H1 (cell line): Measurements from ENCODE around the gene SENP1.

ENCODE experiments used
- CTCF ChIP-seq, 3 experiments: IDR thresholded peaks; 1 replicate in 2 of 3; 2 replicates in 1 of 3; pipeline versions ENCODE4 v1.5.1 to v1.6.1; 2011; ENCODE audit warnings: low read length in 3 of 3, mild to moderate bottlenecking in 3 of 3, inconsistent platforms in 2 of 3, low read depth in 1 of 3, moderate library complexity in 1 of 3; ENCODE audit not compliant: insufficient read depth in 1 of 3; ENCODE audit errors: control extremely low read depth in 1 of 3
- EGR1 ChIP-seq: IDR thresholded peaks from 2 replicates; pipeline ENCODE4 v1.6.1; 2011; ENCODE audit warnings: low read depth, low read length, borderline replicate concordance
- EP300 ChIP-seq, 2 experiments: IDR thresholded peaks; 1 replicate in 1 of 2; 2 replicates in 1 of 2; pipeline ENCODE4 v1.6.1; 2011 to 2012; ENCODE audit warnings: low read depth in 2 of 2, low read length in 2 of 2, mild to moderate bottlenecking in 2 of 2, borderline replicate concordance in 1 of 2, inconsistent platforms in 1 of 2, moderate library complexity in 1 of 2
- JUND ChIP-seq: IDR thresholded peaks from 2 replicates; pipeline ENCODE4 v1.6.1; 2011; ENCODE audit warnings: mild to moderate bottlenecking, improper control_type of control experiment, low read length
- MAX ChIP-seq: IDR thresholded peaks from 2 replicates; pipeline ENCODE4 v1.6.1; 2012; ENCODE audit warnings: inconsistent platforms
- POLR2A ChIP-seq, 2 experiments: IDR thresholded peaks; 1 replicate in 1 of 2; 2 replicates in 1 of 2; pipeline ENCODE4 v1.6.1; 2011; ENCODE audit warnings: low read depth in 2 of 2, low read length in 2 of 2, mild to moderate bottlenecking in 2 of 2; ENCODE audit errors: control extremely low read depth in 1 of 2
- POLR2AphosphoS5 ChIP-seq: IDR thresholded peaks from 2 replicates; pipeline ENCODE4 v1.6.1; 2011; ENCODE audit warnings: low read depth, low read length
- RBBP5 ChIP-seq: IDR thresholded peaks from 2 replicates; pipeline ENCODE4 v1.7.1; 2012; ENCODE audit warnings: low read depth, mild to moderate bottlenecking, inconsistent platforms, low read length, moderate library complexity, borderline replicate concordance
- RFX5 ChIP-seq: IDR thresholded peaks from 2 replicates; pipeline ENCODE4 v1.6.1; 2011; ENCODE audit warnings: low read depth, low read length, improper control_type of control experiment, borderline replicate concordance
- SIN3A ChIP-seq, 2 experiments: IDR thresholded peaks in 1 of 2; conservative IDR thresholded peaks in 1 of 2; 2 replicates each; pipeline ENCODE4 v1.6.1; 2011 to 2012; ENCODE audit warnings: low read length in 2 of 2, improper control_type of control experiment in 1 of 2, low read depth in 1 of 2, mild to moderate bottlenecking in 1 of 2
- ZNF274 ChIP-seq: IDR thresholded peaks from 2 replicates; pipeline ENCODE4 v1.7.0; 2012; ENCODE audit warnings: low read length, borderline replicate concordance; ENCODE audit errors: extremely low read depth

- TF ChIP-seq MAX (no peak), CTCF (IDR thresholded peaks at IDR 0.05; ENCODE audit: control extremely low read depth in 1 of 3, insufficient read depth in 1 of 3, low read depth in 1 of 3, low read length in 3 of 3) (no peak), EGR1 (no peak), RBBP5 (no peak), EP300 (IDR thresholded peaks at IDR 0.05; ENCODE audit: borderline replicate concordance in 1 of 2, low read depth in 2 of 2, low read length in 2 of 2) (no peak), JUND (no peak), POLR2AphosphoS5 (no peak), SIN3A (conservative IDR thresholded peaks at IDR 0.05 in 1 of 2, IDR thresholded peaks at IDR 0.05 in 1 of 2; ENCODE audit: low read depth in 1 of 2, low read length in 2 of 2) (no peak), ZNF274 (no peak), POLR2A (IDR thresholded peaks at IDR 0.05; ENCODE audit: control extremely low read depth in 1 of 2, low read depth in 2 of 2, low read length in 2 of 2) (no peak), RFX5 (no peak)
These were observed 17.3 kb upstream of the SENP1 start for GRCh38 chr12:48123169-48123568.
